ENCODE measurements around the gene ZNF335. TPM values are rescaled to one million over a fixed set of nuclear protein-coding genes. Genes with fewer than 3 reads are reported as not detected.
A peak's percentile ranks its signal among the peaks of the same experiment; 100 is the strongest.

Gene ZNF335
- total and polyA plus RNA-seq, 2 of the 8 experiments (the other 6 are each of a cell fraction or from before 2014, with no cell fraction given): 12.4 to 14.6 TPM

DNA sequence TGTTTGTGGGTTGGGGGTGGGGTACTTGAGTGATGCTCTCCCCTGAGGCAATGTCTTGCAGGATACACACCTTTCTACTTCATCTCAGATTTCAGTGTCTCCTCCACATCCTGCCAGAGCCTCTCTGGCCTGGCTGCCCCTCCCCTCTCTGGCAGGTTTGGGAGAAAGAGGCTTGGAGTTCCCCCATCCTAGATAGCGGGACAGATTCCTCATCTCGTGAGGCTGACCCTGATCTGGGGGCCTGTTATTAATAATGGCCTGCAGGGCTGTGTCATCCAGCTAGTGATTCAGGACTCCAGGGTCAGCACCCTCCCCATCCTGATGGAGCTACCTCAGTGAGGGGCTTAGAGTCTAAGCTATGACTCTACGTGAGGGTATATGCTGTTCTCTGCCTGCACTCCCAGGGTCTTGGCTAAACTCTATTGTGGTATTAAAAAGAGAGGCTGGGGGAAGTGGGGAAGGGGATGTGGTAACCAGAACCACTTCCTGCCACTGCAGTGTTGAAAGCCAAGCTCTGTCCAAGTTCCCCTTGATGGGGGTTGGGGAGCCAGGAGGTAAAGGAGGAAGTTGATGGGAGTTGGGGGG, 33.0 kb upstream of the ZNF335 start:
- no peak overlapping the region for H3K23ac ChIP-seq (ENCODE audit: insufficient read length)
- no peaks in the 10 kb centered on the region for H4K20me1 ChIP-seq (replicated peaks in 1 of 2; ENCODE audit: control insufficient read depth in 1 of 2, insufficient read depth in 2 of 2, low read length in 2 of 2)
- H3K27ac ChIP-seq (ENCODE audit: low read depth, low read length): no peak overlapping the region
- H3K18ac ChIP-seq (ENCODE audit: extremely low read depth, low read length): peak overlapping the region; percentile 68; the same call in 1 of the 2 replicates
- H3K27me3 ChIP-seq (replicated peaks in 1 of 4; ENCODE audit: control insufficient read depth in 3 of 4, extremely low read depth in 1 of 4, insufficient read depth in 3 of 4, low read length in 3 of 4): no peaks in the 10 kb centered on the region
- 54% methylated on average over 3 of the region's 3 CpGs; no CpG with 5 or more reads in 1 of the 2 experiments for WGBS, 2 experiments (ENCODE audit: extremely low coverage in 1 of 2, insufficient coverage in 1 of 2, insufficient read length in 1 of 2, insufficient replicate concordance in 2 of 2, low coverage in 1 of 2, low lambda C conversion rate in 2 of 2, missing lambda C conversion rate in 1 of 2)
- H2AFZ ChIP-seq (ENCODE audit: low read length): no peak overlapping the region
- H3K36me3 ChIP-seq (ENCODE audit: control insufficient read depth in 2 of 4, insufficient read depth in 4 of 4, low read length in 3 of 4): no peaks in the 10 kb centered on the region
- H3K4me1 ChIP-seq (replicated peaks in 1 of 4; ENCODE audit: control insufficient read depth in 3 of 4, insufficient read depth in 4 of 4, low read length in 3 of 4): peaks cover 12 to 34% (median 17%) of the 10 kb centered on the region in 4 experiments
- TF ChIP-seq KDM5A (IDR thresholded peaks at IDR 0.05; ENCODE audit: low read length) (no peak), CBX5 (IDR thresholded peaks at IDR 0.05; ENCODE audit: low read depth, low read length) (no peak), TBP (IDR thresholded peaks at IDR 0.05; ENCODE audit: low read depth, low read length) (no peak), KDM1A (IDR thresholded peaks at IDR 0.05; ENCODE audit: borderline replicate concordance, low read length) (no peak)
- TF ChIP-seq, protein P1, sequence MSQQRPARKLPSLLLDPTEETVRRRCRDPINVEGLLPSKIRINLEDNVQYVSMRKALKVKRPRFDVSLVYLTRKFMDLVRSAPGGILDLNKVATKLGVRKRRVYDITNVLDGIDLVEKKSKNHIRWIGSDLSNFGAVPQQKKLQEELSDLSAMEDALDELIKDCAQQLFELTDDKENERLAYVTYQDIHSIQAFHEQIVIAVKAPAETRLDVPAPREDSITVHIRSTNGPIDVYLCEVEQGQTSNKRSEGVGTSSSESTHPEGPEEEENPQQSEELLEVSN (IDR thresholded peaks at IDR 0.05): no peak
- H4K5ac ChIP-seq (ENCODE audit: insufficient read length, low read depth, low read length): no peak overlapping the region
- H3K9me3 ChIP-seq (ENCODE audit: insufficient read depth in 2 of 2, low read depth in 1 of 2, low read length in 1 of 2): no peaks in the 10 kb centered on the region
- no peak overlapping the region for H3K4ac ChIP-seq (replicated peaks; ENCODE audit: insufficient read length, low read depth, low read length)
- peak overlapping the region; percentile 41; the same call in 1 of the 2 replicates for H2BK5ac ChIP-seq (ENCODE audit: low read depth, low read length)
- ChIA-PET CTCF (ENCODE audit: partially characterized antibody) (interaction anchor here (1.2 to 14.5 kb wide), 4 partner anchors 8 to 206 kb away, joined by 3 to 114 read pairs (median 18); no protein-coding TSS in a partner anchor), POLR2A (ENCODE audit: partially characterized antibody) (interaction anchor here (0.8 to 1.9 kb wide), 3 partner anchors 9 to 18 kb away, joined by 3 to 7 read pairs (median 3); no protein-coding TSS in a partner anchor)
- no peak overlapping the region for H4K8ac ChIP-seq (ENCODE audit: extremely low read depth, insufficient read depth, low read length)
- H3K9ac ChIP-seq (replicated peaks in 1 of 4; ENCODE audit: extremely low read depth in 1 of 4, low read depth in 3 of 4, low read length in 3 of 4): no peak overlapping the region
- no peak overlapping the region for H3K14ac ChIP-seq (ENCODE audit: insufficient read length)
- peak overlapping the region; percentile 40 for H2BK20ac ChIP-seq (ENCODE audit: low read length)
- H3K79me2 ChIP-seq (ENCODE audit: control insufficient read depth in 1 of 2, insufficient read depth in 2 of 2, low read length in 2 of 2): no peaks in the 10 kb centered on the region
- H2BK120ac ChIP-seq (replicated peaks; ENCODE audit: low read depth, low read length): no peak overlapping the region
- H2BK12ac ChIP-seq (ENCODE audit: low read depth, low read length): peak overlapping the region; percentile 18; the same call in 1 of the 2 replicates
- no peak overlapping the region for H3K56ac ChIP-seq (replicated peaks; ENCODE audit: insufficient read length, low read depth, low read length)
- no peaks in the 10 kb centered on the region for H3K79me1 ChIP-seq (ENCODE audit: low read depth, low read length)
- peaks cover 2% of the 10 kb centered on the region; the same call in 1 of the 2 replicates for H3K23me2 ChIP-seq (ENCODE audit: low read depth, low read length)
- no peak overlapping the region for H2AK5ac ChIP-seq (ENCODE audit: low read depth, low read length)
- DNase-seq (ENCODE audit: low read depth in 1 of 2, low spot score in 2 of 2): no peak
- peak overlapping the region in 1 of 4 experiments; percentile 4; a peak in 2 of 8 replicates for H3K4me3 ChIP-seq (ENCODE audit: extremely low read depth in 1 of 4, insufficient read depth in 2 of 4, low read depth in 3 of 4, low read length in 4 of 4)
- H4K91ac ChIP-seq (replicated peaks; ENCODE audit: insufficient read length, low read length): no peak overlapping the region
- peak overlapping the region; percentile 25 to 27; a peak in 3 of 4 replicates for H3K4me2 ChIP-seq (ENCODE audit: insufficient read depth in 1 of 2, low read depth in 2 of 2, low read length in 2 of 2)
- FAIRE-seq: no peak
- no peak overlapping the region for H2BK15ac ChIP-seq (ENCODE audit: low read length)

Measured in H1 (cell line).